Right ventricle myocardium superior (tissue), 1 donor: ENCODE measurements around the gene STX16. TPM values are rescaled to one million over a fixed set of nuclear protein-coding genes. Genes with fewer than 3 reads are reported as not detected.

Source experiments
- ATAC-seq: fragments of 200-7000 bp; cut with Tn5 transposase; one replicate; pipeline ENCODE4 v1.9.1; 2020; ENCODE audit warnings: mild to moderate bottlenecking; ENCODE audit not compliant: poor library complexity
- DNase-seq: peaks from one replicate; pipeline ENCODE4 v3.0.0-alpha.2; 2020
- intact Hi-C: fragments of 100-400 bp; cut with DNase I; formaldehyde crosslinking; loops from one replicate; pipeline ENCODE4 v1.11.2; 2022
- total RNA-seq: library from RNA; stranded (reverse); fragmentation: NEBNext Ultra II Directional; extraction: Animal tissue kit (Norgen Biotek cat#: 25700); gene quantifications from one replicate; pipeline ENCODE4 v1.2.1, GENCODE V29; 2021
- donor health status: DM: no; HTN: yes; CAD: no; lungs with severe emphysema.

STX16 gene
- total RNA-seq, 1 donor from 2014 or later: 21.8 TPM

GRCh38 chr20:58688840-58689239 lies 37.8 kb downstream of the STX16 start:
- DNase-seq (no peak), ATAC-seq (no peak)
- intact Hi-C loops: no loop called here

- peak; percentile 22 for ATAC-seq
- no peak for DNase-seq
- intact Hi-C loops: no loop called here
These were observed 39.5 kb downstream of the STX16 start for GRCh38 chr20:58690396-58691135.

- intact Hi-C loops: no loop called here
- ATAC-seq: peak; percentile 51
These were observed 40.9 kb downstream of the STX16 start for GRCh38 chr20:58691773-58692578.

GRCh38 chr20:58692579-58693225 lies 41.6 kb downstream of the STX16 start, which contains the start of gene NPEPL1:
Gene NPEPL1, plus strand, starts transcription at chr20:58692800. Its CDS starts 101 bp downstream, at chr20:58692901.
- peak; percentile 85 for DNase-seq
- intact Hi-C loops: no loop called here
- peak; percentile 89 for ATAC-seq

More at GRCh38 chr20:58691773-58692578, 40.9 kb downstream of the STX16 start:
- DNase-seq: peak; percentile 75

GRCh38 chr20:58693226-58694006 lies 42.3 kb downstream of the STX16 start:
- ATAC-seq (peak; percentile 16), DNase-seq (peak; percentile 50)
- intact Hi-C loops: no loop called here

GRCh38 chr20:58694241-58695083 lies 43.4 kb downstream of the STX16 start:
- no peak for ATAC-seq
- DNase-seq: peak; percentile 37
- intact Hi-C loops: no loop called here

GRCh38 chr20:58695084-58695722 lies 44.1 kb downstream of the STX16 start:
- peak; percentile 27 for DNase-seq
- ATAC-seq: no peak
- intact Hi-C loops: no loop called here

- intact Hi-C loops: no loop called here
These were observed 44.9 kb downstream of the STX16 start for GRCh38 chr20:58695895-58696375.

GRCh38 chr20:58696411-58696961 lies 45.4 kb downstream of the STX16 start:
- peak; percentile 18 for DNase-seq
- ATAC-seq: no peak
- intact Hi-C loops: no loop called here

More at GRCh38 chr20:58695895-58696375, 44.9 kb downstream of the STX16 start:
- ATAC-seq (no peak), DNase-seq (peak; percentile 33)

GRCh38 chr20:58697201-58697866 lies 46.3 kb downstream of the STX16 start:
- ATAC-seq (no peak), DNase-seq (peak; percentile 35)
- intact Hi-C loops: no loop called here

GRCh38 chr20:58697867-58698703 lies 47.0 kb downstream of the STX16 start:
- intact Hi-C loops: no loop called here
- no peak for ATAC-seq
- DNase-seq: peak; percentile 24

- intact Hi-C loops: no loop called here
- ATAC-seq: peak; percentile 66
- peak; percentile 60 for DNase-seq
These were observed 47.9 kb downstream of the STX16 start for GRCh38 chr20:58698741-58699622.

- ATAC-seq (peak; percentile 29), DNase-seq (peak; percentile 53)
- intact Hi-C loops: no loop called here
These were observed 48.6 kb downstream of the STX16 start for GRCh38 chr20:58699623-58700107.

- ATAC-seq (no peak), DNase-seq (peak; percentile 42)
These were observed 49.2 kb downstream of the STX16 start for GRCh38 chr20:58700121-58700821.

More at GRCh38 chr20:58700121-58700821, 49.2 kb downstream of the STX16 start:
- intact Hi-C loops: no loop called here
